SU-DHL-6 (cell line): Measurements from ENCODE around the gene CXXC5.
"Not testable (repeated sequence)": the region's sequence is repeated elsewhere in the genome, so short reads cannot be mapped to it uniquely, and the experiment has no call there.

Source experiments
- H2AFZ ChIP-seq: fragments of 200-600 bp; sonication (generic); 2 replicates; pipeline ENCODE4 v1.6.1; 2014; ENCODE audit warnings: low read depth, mild to moderate bottlenecking, moderate library complexity, mixed read lengths, antibody characterized with exemption, low read length; ENCODE audit not compliant: severe bottlenecking
- H3F3A ChIP-seq: fragments of 200-600 bp; shearing (Covaris generic); 2 replicates; pipeline ENCODE4 v1.6.0; 2016; ENCODE audit warnings: antibody characterized with exemption, mild to moderate bottlenecking; ENCODE audit not compliant: insufficient read depth
- H3K27ac ChIP-seq: fragments of 200-600 bp; sonication (generic); 2 replicates; pipeline ENCODE4 v1.5.1; 2016; ENCODE audit warnings: low read depth, mild to moderate bottlenecking, low read length, moderate library complexity, mixed read lengths
- H3K27me3 ChIP-seq: fragments of 200-600 bp; sonication (generic), shearing (Covaris generic); 2 replicates; pipeline ENCODE4 v1.6.0; 2014; ENCODE audit warnings: mild to moderate bottlenecking, low read length
- H3K36me3 ChIP-seq: fragments of 200-600 bp; sonication (generic); 2 replicates; pipeline ENCODE4 v1.6.1; 2014; ENCODE audit warnings: mild to moderate bottlenecking, low read length, mixed read lengths
- H3K4me2 ChIP-seq: fragments of 300-600, 200-600 bp; shearing (Covaris generic), sonication (generic); 2 replicates; pipeline ENCODE4 v1.6.0; 2014; ENCODE audit warnings: low read length, low read depth, mild to moderate bottlenecking; ENCODE audit not compliant: poor library complexity, severe bottlenecking
- H3K4me3 ChIP-seq: fragments of 200-600 bp; sonication (generic); 2 replicates; pipeline ENCODE4 v1.5.1; 2014; ENCODE audit warnings: antibody characterized with exemption, low read length, mild to moderate bottlenecking, mixed read lengths; ENCODE audit not compliant: insufficient read depth, poor library complexity, severe bottlenecking
- H3K79me2 ChIP-seq: fragments of 200-600 bp; sonication (generic); 2 replicates; pipeline ENCODE4 v1.6.1; 2014; ENCODE audit warnings: mild to moderate bottlenecking, low read length, moderate library complexity; ENCODE audit not compliant: insufficient read depth
- H3K9ac ChIP-seq: fragments of 200-600 bp; sonication (generic); 2 replicates; pipeline ENCODE4 v1.7.0; 2014; ENCODE audit warnings: mild to moderate bottlenecking, low read length
- H3K9me2 ChIP-seq: fragments of 200-600 bp; sonication (generic); replicated peaks from 2 replicates; pipeline ENCODE4 v1.6.1; 2014; ENCODE audit warnings: low read length; ENCODE audit not compliant: insufficient read depth
- H3K9me3 ChIP-seq: fragments of 200-600 bp; sonication (generic); 2 replicates; pipeline ENCODE4 v1.6.1; 2014; ENCODE audit warnings: low read length, mixed read lengths; ENCODE audit not compliant: insufficient read depth
- H4K20me1 ChIP-seq: fragments of 200-600 bp; sonication (generic); 2 replicates; pipeline ENCODE4 v1.6.1; 2014; ENCODE audit warnings: low read depth, mild to moderate bottlenecking, antibody characterized with exemption, low read length, moderate library complexity, mixed read lengths
- CTCF ChIP-seq: fragments of 200-600 bp; sonication (generic); IDR thresholded peaks from one replicate; pipeline ENCODE4 v1.5.1; 2017; ENCODE audit warnings: antibody characterized with exemption, mild to moderate bottlenecking, low read length, moderate library complexity; ENCODE audit not compliant: insufficient read depth, poor library complexity, severe bottlenecking
- EZH2phosphoT487 ChIP-seq: fragments of 200-600 bp; sonication (generic), shearing (Covaris generic); conservative IDR thresholded peaks from 2 replicates; pipeline ENCODE4 v1.6.1; 2018; ENCODE audit warnings: mild to moderate bottlenecking, antibody characterized with exemption, low read length, moderate library complexity, mixed read lengths

The CXXC5 gene

GRCh38 chr5:139711067-139711905, 63.1 kb downstream of the CXXC5 start:
- Histone ChIP-seq H3K9ac (peak overlapping the region; percentile 58), H4K20me1 (no peaks in the 10 kb centered on the region), H3K79me2 (no peaks in the 10 kb centered on the region), H3K36me3 (no peaks in the 10 kb centered on the region), H3K4me2 (peak overlapping the region; percentile 85), H3K27ac (no peak overlapping the region), H3K9me2 (no peaks in the 10 kb centered on the region), H2AFZ (peak overlapping the region; percentile 77), H3F3A (peaks cover 6% of the 10 kb centered on the region; the same call in 1 of the 2 replicates), H3K9me3 (no peaks in the 10 kb centered on the region), H3K27me3 (no peaks in the 10 kb centered on the region), H3K4me3 (peak overlapping the region; percentile 54)
- TF ChIP-seq CTCF (peak; percentile 5), EZH2phosphoT487 (no peak)

DNA sequence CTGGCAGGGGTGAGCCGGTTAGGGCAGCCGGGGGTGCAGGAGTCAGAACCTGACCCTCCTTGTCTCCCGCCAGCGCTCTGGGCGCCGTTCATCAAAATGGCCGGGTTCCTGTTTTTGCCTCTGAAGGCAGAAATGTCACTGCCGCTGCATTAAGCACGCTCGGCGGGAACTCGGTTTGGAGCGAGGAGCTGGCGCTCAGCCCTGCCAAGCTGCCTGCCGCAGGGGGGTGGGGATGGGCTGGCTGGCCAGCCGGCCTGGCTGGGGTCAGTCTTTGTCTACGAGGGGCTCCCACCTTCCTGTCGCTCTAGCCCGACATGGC, 63.7 kb downstream of the CXXC5 start:
- no peaks in the 10 kb centered on the region for H3K79me2 ChIP-seq
- TF ChIP-seq EZH2phosphoT487 = 0 out of 2 replicates have a peak, but pooled peaks have one; percentile 20
- TF ChIP-seq CTCF = no peak
- peak overlapping the region; percentile 85 for H3K4me2 ChIP-seq
- H3K27me3 ChIP-seq = no peaks in the 10 kb centered on the region
- no peaks in the 10 kb centered on the region for H3K36me3 ChIP-seq
- no peak overlapping the region for H3K27ac ChIP-seq
- no peaks in the 10 kb centered on the region for H4K20me1 ChIP-seq
- peaks cover 6% of the 10 kb centered on the region; the same call in 1 of the 2 replicates for H3F3A ChIP-seq
- H3K9ac ChIP-seq = no peak overlapping the region
- no peaks in the 10 kb centered on the region for H3K9me3 ChIP-seq
- no peaks in the 10 kb centered on the region for H3K9me2 ChIP-seq
- no peak overlapping the region for H2AFZ ChIP-seq
- no peak overlapping the region for H3K4me3 ChIP-seq

GRCh38 chr5:139712412-139712811, 64.3 kb downstream of the CXXC5 start:
- no peaks in the 10 kb centered on the region for H3K36me3 ChIP-seq
- H4K20me1 ChIP-seq = no peaks in the 10 kb centered on the region
- no peaks in the 10 kb centered on the region for H3K79me2 ChIP-seq
- no peak overlapping the region for H3K4me2 ChIP-seq
- H3F3A ChIP-seq = peaks cover 6% of the 10 kb centered on the region; the same call in 1 of the 2 replicates
- H2AFZ ChIP-seq = no peak overlapping the region
- no peaks in the 10 kb centered on the region for H3K27me3 ChIP-seq
- H3K9me2 ChIP-seq = no peaks in the 10 kb centered on the region
- no peak overlapping the region for H3K4me3 ChIP-seq
- H3K9ac ChIP-seq = no peak overlapping the region
- TF ChIP-seq EZH2phosphoT487 (no peak), CTCF (no peak)
- H3K27ac ChIP-seq = no peak overlapping the region
- no peaks in the 10 kb centered on the region for H3K9me3 ChIP-seq

DNA sequence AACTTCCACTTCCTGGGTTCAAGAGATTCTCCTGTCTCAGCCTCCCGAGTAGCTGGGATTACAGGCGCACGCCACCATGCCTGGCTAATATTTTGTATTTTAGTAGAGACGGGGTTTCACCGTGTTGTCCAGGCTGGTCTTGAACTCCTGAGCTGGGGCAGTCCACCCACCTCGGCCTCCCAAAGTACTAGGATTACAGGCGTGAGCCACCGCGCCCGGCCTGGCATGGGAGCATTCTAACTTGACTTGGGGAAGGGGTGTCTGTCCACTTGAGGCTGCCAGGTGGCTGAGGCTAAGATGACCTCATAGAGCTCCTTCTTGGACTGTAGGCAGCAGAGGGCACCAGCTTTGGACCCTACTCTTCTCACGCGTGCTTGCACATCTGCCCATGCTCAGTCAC, 65.7 kb downstream of the CXXC5 start:
- H3K36me3 ChIP-seq, H3K9me2 ChIP-seq, H3F3A ChIP-seq, H3K79me2 ChIP-seq, H4K20me1 ChIP-seq, H3K9me3 ChIP-seq, H3K4me2 ChIP-seq, H3K4me3 ChIP-seq, H3K27ac ChIP-seq, H3K9ac ChIP-seq, H3K27me3 ChIP-seq, H2AFZ ChIP-seq: not testable (repeated sequence)
